ENCODE measurements around the gene P3H2.

P3H2 gene

DNA sequence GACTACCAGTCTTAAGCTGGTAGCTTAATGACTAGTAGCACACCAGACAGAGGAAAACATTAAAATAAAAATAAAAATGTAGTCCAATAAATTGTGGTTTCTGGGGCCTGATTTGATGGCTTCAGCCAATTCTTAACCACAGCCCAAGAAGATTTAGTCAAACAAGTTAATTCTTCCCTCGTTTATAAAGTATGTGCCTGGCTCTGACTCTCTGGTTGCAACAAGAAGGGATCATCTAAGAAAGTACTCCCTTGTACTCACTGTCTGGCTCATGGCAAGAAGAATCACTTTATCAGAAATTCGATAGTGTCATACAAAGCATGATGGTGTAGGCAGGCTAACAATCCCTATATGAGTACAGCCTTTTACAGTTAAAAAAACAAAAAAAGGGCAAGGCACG is 141.9 kb downstream of the P3H2 start:
- TF ChIP-seq CTCF (IDR thresholded peaks at IDR 0.05; ENCODE audit: low read length, missing control alignments): no peak
- no peak overlapping the region for H3K4me3 ChIP-seq (replicated peaks; ENCODE audit: low read depth, low read length)
- no peak for DNase-seq (ENCODE audit: low read depth)

GRCh38 chr3:189977174-189977573 is 143.5 kb downstream of the P3H2 start:
- H3K4me3 ChIP-seq (replicated peaks; ENCODE audit: low read depth, low read length): no peak overlapping the region
- no peak for DNase-seq (ENCODE audit: low read depth)
- TF ChIP-seq CTCF (IDR thresholded peaks at IDR 0.05; ENCODE audit: low read length, missing control alignments): no peak

GRCh38 chr3:189975391-189975990 is 145.2 kb downstream of the P3H2 start:
- no peak overlapping the region for H3K4me3 ChIP-seq (replicated peaks; ENCODE audit: low read depth, low read length)
- TF ChIP-seq CTCF (IDR thresholded peaks at IDR 0.05; ENCODE audit: low read length, missing control alignments): no peak
- peak; percentile 26 for DNase-seq (ENCODE audit: low read depth)

- DNase-seq (ENCODE audit: low read depth): no peak
- no peak overlapping the region for H3K4me3 ChIP-seq (replicated peaks; ENCODE audit: low read depth, low read length)
- TF ChIP-seq CTCF (IDR thresholded peaks at IDR 0.05; ENCODE audit: low read length, missing control alignments): no peak
Measured at GRCh38 chr3:189974359-189974758, 146.3 kb downstream of the P3H2 start.

DNA sequence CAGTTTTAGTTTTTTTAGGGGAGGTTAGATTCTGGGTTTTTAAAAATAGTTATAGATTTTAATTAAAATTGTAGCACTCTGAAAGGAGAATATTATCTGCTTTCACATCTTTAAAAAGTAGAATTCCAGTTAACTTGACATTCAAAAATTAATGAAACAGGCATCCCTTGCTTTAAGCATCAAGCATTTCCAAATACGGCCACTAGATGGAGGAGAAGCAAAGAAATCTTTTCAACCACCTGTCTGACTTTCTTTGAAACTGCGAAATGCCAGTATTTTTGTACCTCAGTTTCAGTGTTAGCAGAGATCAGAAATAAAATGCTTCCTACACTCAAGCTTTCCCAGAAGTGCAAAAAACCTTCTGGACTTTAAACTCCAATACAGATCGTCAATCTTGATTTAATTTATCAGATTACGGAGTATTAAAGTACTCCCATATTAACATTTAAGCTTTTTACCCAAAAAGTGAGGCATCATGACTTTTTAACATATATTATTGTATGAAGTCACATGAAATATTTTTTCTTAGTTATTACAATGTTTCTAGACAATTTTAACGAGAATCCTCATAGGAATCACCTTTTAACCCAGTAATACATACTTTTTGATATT is 153.3 kb downstream of the P3H2 start:
- peak; percentile 76 for DNase-seq (ENCODE audit: low read depth)
- no peak overlapping the region for H3K4me3 ChIP-seq (replicated peaks; ENCODE audit: low read depth, low read length)
- peak; percentile 87 for TF ChIP-seq CTCF (IDR thresholded peaks at IDR 0.05; ENCODE audit: low read length, missing control alignments)

DNA sequence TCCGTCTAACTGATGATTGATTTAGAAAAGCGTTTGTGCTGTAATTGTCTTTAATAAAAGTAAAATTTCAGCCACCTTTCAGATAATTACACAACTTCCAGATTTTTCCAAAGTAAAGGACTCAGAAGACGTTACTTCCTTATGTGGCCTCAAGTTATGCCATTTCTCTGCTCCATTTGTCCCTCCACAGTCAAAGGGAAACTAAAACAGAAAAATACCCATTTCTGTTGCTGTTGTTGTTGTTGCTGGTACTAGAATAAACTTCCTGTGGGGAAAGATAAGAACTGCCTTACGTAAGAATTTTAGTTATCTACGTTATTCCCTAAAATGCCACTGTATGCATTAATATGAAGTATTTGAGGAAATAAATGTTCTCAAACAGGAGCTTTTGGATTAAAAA is 153.9 kb downstream of the P3H2 start:
- H3K4me3 ChIP-seq (replicated peaks; ENCODE audit: low read depth, low read length): no peak overlapping the region
- no peak for TF ChIP-seq CTCF (IDR thresholded peaks at IDR 0.05; ENCODE audit: low read length, missing control alignments)
- no peak for DNase-seq (ENCODE audit: low read depth)

Measured in fibroblast of pulmonary artery (primary cell).